Natural killer cell (primary cell): ENCODE measurements around the gene IL11. TPM values are rescaled to one million over a fixed set of nuclear protein-coding genes. Genes with fewer than 3 reads are reported as not detected.
A peak's percentile ranks its signal among the peaks of the same experiment; 100 is the strongest.

Experiments
- ATAC-seq, 3 donors: fragments of 150-1000 bp in 2 of 3; fragments of 200-7000 bp in 1 of 3; cut with Tn5 transposase; 1 replicate in 1 of 3; 2 replicates in 2 of 3; pipeline ENCODE4 v1.10.0; 2021; ENCODE audit warnings: mild to moderate bottlenecking in 2 of 3, moderate library complexity in 2 of 3
- DNase-seq, 2 donors: peaks; one replicate each; pipeline versions ENCODE4 v3.0.0 to v3.0.0-alpha.2; 2013 to 2021; ENCODE audit warnings: mixed read lengths in 1 of 2
- H3K27ac ChIP-seq: one replicate; pipeline ENCODE4 v1.5.1; 2013; ENCODE audit warnings: mild to moderate bottlenecking, low read length
- H3K27me3 ChIP-seq: one replicate; pipeline ENCODE4 v1.6.1; 2013; ENCODE audit warnings: low read length; ENCODE audit not compliant: control insufficient read depth, insufficient read depth
- H3K36me3 ChIP-seq: one replicate; pipeline ENCODE4 v1.6.1; 2013; ENCODE audit warnings: low read length; ENCODE audit not compliant: control insufficient read depth, insufficient read depth
- H3K4me1 ChIP-seq: one replicate; pipeline ENCODE4 v1.6.1; 2013; ENCODE audit warnings: low read length; ENCODE audit not compliant: control insufficient read depth, insufficient read depth
- H3K4me3 ChIP-seq: one replicate; pipeline ENCODE4 v1.5.1; 2013; ENCODE audit warnings: low read length
- H3K9me3 ChIP-seq: one replicate; pipeline ENCODE4 v1.6.1; 2013; ENCODE audit warnings: low read length; ENCODE audit not compliant: control insufficient read depth, insufficient read depth
- H3K27ac Mint-ChIP-seq, 2 donors: one replicate each; pipeline ENCODE4 v1.8.0; 2022; ENCODE audit warnings: mild to moderate bottlenecking in 2 of 2, mixed read lengths in 2 of 2, moderate library complexity in 1 of 2
- H3K27me3 Mint-ChIP-seq, 2 donors: one replicate each; pipeline ENCODE4 v1.8.0; 2022; ENCODE audit warnings: low read depth in 2 of 2, mixed read lengths in 2 of 2
- H3K36me3 Mint-ChIP-seq: one replicate; pipeline ENCODE4 v1.8.0; 2022; ENCODE audit warnings: mixed read lengths
- H3K4me1 Mint-ChIP-seq, 2 donors: one replicate each; pipeline ENCODE4 v1.8.0; 2022; ENCODE audit warnings: mixed read lengths in 2 of 2
- H3K4me3 Mint-ChIP-seq: one replicate; pipeline ENCODE4 v1.8.0; 2022; ENCODE audit warnings: mild to moderate bottlenecking, moderate library complexity, mixed read lengths
- H3K9me3 Mint-ChIP-seq, 2 donors: one replicate each; pipeline ENCODE4 v1.8.0; 2022; ENCODE audit warnings: mixed read lengths in 2 of 2
- CTCF ChIP-seq: fragments of 200-600 bp; IDR thresholded peaks from one replicate; pipeline ENCODE4 v1.8.0; 2022; ENCODE audit warnings: antibody characterized with exemption
- WGBS: methylation state at CpG from one replicate; pipeline ENCODE4 v1.1.7; 2013; ENCODE audit warnings: missing lambda C conversion rate; ENCODE audit not compliant: insufficient coverage; 5-methylcytosine and 5-hydroxymethylcytosine counted together
- intact Hi-C: fragments of 100-400 bp; cut with micrococcal nuclease; formaldehyde crosslinking; loops from one replicate; pipeline ENCODE4 v1.14.2; 2022
- total RNA-seq, 4 donors: library from RNA; stranded (reverse); fragments of 120-200 nt in 1 of 4; gene quantifications; one replicate each; pipeline versions ENCODE4 v1.2.3 to v1.2.4, GENCODE V29; 2013 to 2022

The IL11 gene
- total RNA-seq, 3 donors from 2014 or later (not counting 1 experiment from before 2014, with no cell fraction given): 0.14 to 0.35 (median 0.27) TPM

- Histone ChIP-seq H3K9me3 (no peaks in the 10 kb centered on the region), H3K4me3 (no peak overlapping the region), H3K27ac (no peak overlapping the region), H3K27me3 (no peaks in the 10 kb centered on the region), H3K4me1 (no peaks in the 10 kb centered on the region), H3K36me3 (peaks cover 27% of the 10 kb centered on the region)
- no peak overlapping the region for H3K4me3 Mint-ChIP-seq
- ATAC-seq (no peak), DNase-seq (no peak)
- peaks cover 4 to 7% of the 10 kb centered on the region in 2 donors for H3K4me1 Mint-ChIP-seq
- no peaks in the 10 kb centered on the region for H3K9me3 Mint-ChIP-seq
- H3K27ac Mint-ChIP-seq: no peak overlapping the region
- intact Hi-C loops: no loop called here
- H3K36me3 Mint-ChIP-seq: no peaks in the 10 kb centered on the region
- H3K27me3 Mint-ChIP-seq: no peaks in the 10 kb centered on the region
- TF ChIP-seq CTCF: no peak
- WGBS: 75% methylated on average over 12 of the region's 12 CpGs
These were observed 28.1 kb upstream of the IL11 start for GRCh38 chr19:55398200-55398925.

- Histone ChIP-seq H3K9me3 (no peaks in the 10 kb centered on the region), H3K4me3 (no peak overlapping the region), H3K36me3 (peaks cover 30% of the 10 kb centered on the region), H3K4me1 (peaks cover 23% of the 10 kb centered on the region), H3K27ac (no peak overlapping the region), H3K27me3 (no peaks in the 10 kb centered on the region)
- WGBS: 94% methylated on average over 16 of the region's 18 CpGs
- no peak for DNase-seq
- Mint-ChIP-seq H3K27ac (peak overlapping the region; percentile 18 to 51), H3K4me1 (peaks cover 10 to 30% of the 10 kb centered on the region in 2 donors), H3K27me3 (no peaks in the 10 kb centered on the region), H3K4me3 (no peak overlapping the region), H3K36me3 (no peaks in the 10 kb centered on the region), H3K9me3 (no peaks in the 10 kb centered on the region)
- intact Hi-C loops: no loop called here
- no peak for ATAC-seq
- TF ChIP-seq CTCF: no peak
These were observed 22.8 kb upstream of the IL11 start for GRCh38 chr19:55392820-55393761.

- TF ChIP-seq CTCF: no peak
- no peaks in the 10 kb centered on the region for H3K27me3 ChIP-seq
- DNase-seq (no peak), ATAC-seq (no peak)
- peaks cover 17 to 37% of the 10 kb centered on the region in 2 donors for H3K4me1 Mint-ChIP-seq
- no peak overlapping the region for H3K27ac ChIP-seq
- no peaks in the 10 kb centered on the region for H3K27me3 Mint-ChIP-seq
- H3K4me3 ChIP-seq: no peak overlapping the region
- no peak overlapping the region for H3K4me3 Mint-ChIP-seq
- intact Hi-C loops: no loop called here
- peaks cover 35% of the 10 kb centered on the region for H3K4me1 ChIP-seq
- H3K36me3 Mint-ChIP-seq: no peaks in the 10 kb centered on the region
- H3K9me3 ChIP-seq: no peaks in the 10 kb centered on the region
- WGBS: 92% methylated on average over 18 of the region's 18 CpGs
- no peak overlapping the region for H3K27ac Mint-ChIP-seq
- no peaks in the 10 kb centered on the region for H3K9me3 Mint-ChIP-seq
- H3K36me3 ChIP-seq: peaks cover 41% of the 10 kb centered on the region
These were observed 21.7 kb upstream of the IL11 start for GRCh38 chr19:55391702-55392615.
